Body of pancreas (tissue), 4 donors: ENCODE data around the gene UGGT1. TPM values are rescaled to one million over a fixed set of nuclear protein-coding genes. Genes with fewer than 3 reads are reported as not detected.
A peak's percentile ranks its signal among the peaks of the same experiment; 100 is the strongest.

Experiments
- ATAC-seq: fragments of 150-250 bp; one replicate; pipeline ENCODE4 v1.9.1; 2016
- DNase-seq, 4 donors: peaks; one replicate each; pipeline ENCODE4 v3.0.0-alpha.2; 2019
- H3K27ac ChIP-seq, 4 donors: fragments of 200-600 bp; sonication (generic); 1 replicate in 3 of 4; 2 replicates in 1 of 4; pipeline versions ENCODE4 v1.5.1 to v1.6.1; 2016 to 2019; ENCODE audit warnings: mild to moderate bottlenecking in 1 of 4, mixed read lengths in 1 of 4, moderate library complexity in 1 of 4
- H3K27me3 ChIP-seq, 2 donors: fragments of 200-600 bp; sonication (generic); one replicate each; pipeline ENCODE4 v1.6.0; 2016; ENCODE audit warnings: mild to moderate bottlenecking in 1 of 2
- H3K36me3 ChIP-seq, 2 donors: fragments of 200-600 bp; sonication (generic); replicated peaks in 1 of 2; 2 replicates each; pipeline ENCODE4 v1.5.1; 2016; ENCODE audit warnings: low read depth in 2 of 2; ENCODE audit not compliant: insufficient read depth in 1 of 2
- H3K4me1 ChIP-seq: fragments of 200-600 bp; sonication (generic); one replicate; pipeline ENCODE4 v1.6.0; 2016
- H3K4me3 ChIP-seq, 2 donors: fragments of 200-600 bp; sonication (generic); 1 replicate in 1 of 2; 2 replicates in 1 of 2; pipeline ENCODE4 v1.5.1; 2016 to 2019
- H3K9me3 ChIP-seq, 3 donors: fragments of 200-600 bp; sonication (generic); 1 replicate in 2 of 3; 2 replicates in 1 of 3; pipeline ENCODE4 v1.5.1; 2016
- POLR2A ChIP-seq, 3 donors: fragments of 450-650 bp; IDR thresholded peaks; one replicate each; pipeline ENCODE4 v1.6.1; 2016; ENCODE audit warnings: antibody characterized with exemption in 3 of 3, mild to moderate bottlenecking in 2 of 3
- WGBS, 2 donors: methylation state at CpG; one replicate each; pipeline ENCODE4 v1.1.5; 2017; 5-methylcytosine and 5-hydroxymethylcytosine counted together
- intact Hi-C: fragments of 100-400 bp; cut with DNase I; formaldehyde crosslinking; loops from one replicate; pipeline ENCODE4 v1.15.1; 2023
- total RNA-seq, 2 donors: library from RNA; depleted of rRNA; stranded (reverse); fragments of >200 nt; gene quantifications; one replicate each; pipeline ENCODE4 v1.1.0, GENCODE V29; 2016
- TF ChIP-seq, protein P1 (sequence below), 7 experiments: fragments of 450-650 bp in 4 of 7; fragments of 200-600 bp in 3 of 7; sonication (generic) in 3 of 7; IDR thresholded peaks; one replicate each; pipeline ENCODE4 v1.5.1; 2016 to 2019; ENCODE audit warnings: antibody characterized with exemption in 7 of 7

The UGGT1 gene, protein sequence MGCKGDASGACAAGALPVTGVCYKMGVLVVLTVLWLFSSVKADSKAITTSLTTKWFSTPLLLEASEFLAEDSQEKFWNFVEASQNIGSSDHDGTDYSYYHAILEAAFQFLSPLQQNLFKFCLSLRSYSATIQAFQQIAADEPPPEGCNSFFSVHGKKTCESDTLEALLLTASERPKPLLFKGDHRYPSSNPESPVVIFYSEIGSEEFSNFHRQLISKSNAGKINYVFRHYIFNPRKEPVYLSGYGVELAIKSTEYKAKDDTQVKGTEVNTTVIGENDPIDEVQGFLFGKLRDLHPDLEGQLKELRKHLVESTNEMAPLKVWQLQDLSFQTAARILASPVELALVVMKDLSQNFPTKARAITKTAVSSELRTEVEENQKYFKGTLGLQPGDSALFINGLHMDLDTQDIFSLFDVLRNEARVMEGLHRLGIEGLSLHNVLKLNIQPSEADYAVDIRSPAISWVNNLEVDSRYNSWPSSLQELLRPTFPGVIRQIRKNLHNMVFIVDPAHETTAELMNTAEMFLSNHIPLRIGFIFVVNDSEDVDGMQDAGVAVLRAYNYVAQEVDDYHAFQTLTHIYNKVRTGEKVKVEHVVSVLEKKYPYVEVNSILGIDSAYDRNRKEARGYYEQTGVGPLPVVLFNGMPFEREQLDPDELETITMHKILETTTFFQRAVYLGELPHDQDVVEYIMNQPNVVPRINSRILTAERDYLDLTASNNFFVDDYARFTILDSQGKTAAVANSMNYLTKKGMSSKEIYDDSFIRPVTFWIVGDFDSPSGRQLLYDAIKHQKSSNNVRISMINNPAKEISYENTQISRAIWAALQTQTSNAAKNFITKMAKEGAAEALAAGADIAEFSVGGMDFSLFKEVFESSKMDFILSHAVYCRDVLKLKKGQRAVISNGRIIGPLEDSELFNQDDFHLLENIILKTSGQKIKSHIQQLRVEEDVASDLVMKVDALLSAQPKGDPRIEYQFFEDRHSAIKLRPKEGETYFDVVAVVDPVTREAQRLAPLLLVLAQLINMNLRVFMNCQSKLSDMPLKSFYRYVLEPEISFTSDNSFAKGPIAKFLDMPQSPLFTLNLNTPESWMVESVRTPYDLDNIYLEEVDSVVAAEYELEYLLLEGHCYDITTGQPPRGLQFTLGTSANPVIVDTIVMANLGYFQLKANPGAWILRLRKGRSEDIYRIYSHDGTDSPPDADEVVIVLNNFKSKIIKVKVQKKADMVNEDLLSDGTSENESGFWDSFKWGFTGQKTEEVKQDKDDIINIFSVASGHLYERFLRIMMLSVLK (N-terminal part only)
- total RNA-seq = 10 to 100 TPM; 38.2 to 42.0 TPM

DNA sequence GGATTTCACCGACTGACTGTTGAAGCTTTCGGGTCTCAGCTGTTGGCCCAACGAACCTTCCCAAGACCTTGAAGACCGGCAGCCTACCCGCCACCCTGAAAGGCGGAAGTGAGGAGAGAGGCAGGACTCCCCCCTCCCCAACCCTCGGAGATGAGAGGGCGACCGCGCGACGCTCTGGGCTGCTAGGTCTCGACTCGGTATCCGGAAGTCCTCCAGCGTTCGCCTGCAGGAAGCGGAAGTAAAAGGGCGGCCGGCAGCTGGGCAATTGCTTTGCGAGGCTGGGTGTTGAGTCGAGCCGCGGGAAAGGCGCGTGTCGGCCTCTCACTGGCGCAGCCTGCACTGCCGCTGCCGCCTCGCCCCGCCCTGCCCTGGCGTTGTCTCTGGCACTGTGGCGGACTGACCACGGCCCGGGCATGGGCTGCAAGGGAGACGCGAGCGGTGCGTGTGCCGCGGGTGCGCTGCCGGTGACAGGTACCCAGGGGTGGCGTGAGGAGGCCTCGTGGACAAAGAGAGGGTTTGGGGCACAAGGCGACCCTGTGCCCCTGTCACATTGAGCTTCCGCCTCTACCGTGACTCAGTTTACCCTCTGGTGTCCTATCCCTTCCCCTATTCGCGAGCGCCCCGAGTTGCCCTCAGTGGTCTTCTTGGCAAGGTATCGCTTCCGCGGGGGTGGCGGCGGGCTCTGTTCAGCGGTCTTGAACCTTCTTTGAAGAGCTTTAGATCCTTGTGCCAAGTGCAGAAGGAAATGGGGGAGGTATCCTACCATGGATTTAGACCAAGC, at the start of gene UGGT1:
UGGT1 (plus strand) TSS at position 256 of the 781 bp plus-strand sequence; CDS start at position 414, 158 bp downstream.
- Histone ChIP-seq H3K9me3 (no peaks in the 10 kb centered on the region), H3K4me1 (peaks cover 23% of the 10 kb centered on the region), H3K27ac (peak within 1 kb of the TSS; percentile 68 to 92 (median 90)), H3K36me3 (no peaks in the 10 kb centered on the region), H3K4me3 (peak within 1 kb of the TSS; percentile 9 to 48), H3K27me3 (no peaks in the 10 kb centered on the region)
- peak; percentile 96 to 98 (median 97) for DNase-seq
- peak; percentile 98 for ATAC-seq
- WGBS, 2 donors = 0% methylated on average over 8 to 59 of the region's 59 CpGs
- intact Hi-C loops = no loop called here
- TF ChIP-seq, protein P1, sequence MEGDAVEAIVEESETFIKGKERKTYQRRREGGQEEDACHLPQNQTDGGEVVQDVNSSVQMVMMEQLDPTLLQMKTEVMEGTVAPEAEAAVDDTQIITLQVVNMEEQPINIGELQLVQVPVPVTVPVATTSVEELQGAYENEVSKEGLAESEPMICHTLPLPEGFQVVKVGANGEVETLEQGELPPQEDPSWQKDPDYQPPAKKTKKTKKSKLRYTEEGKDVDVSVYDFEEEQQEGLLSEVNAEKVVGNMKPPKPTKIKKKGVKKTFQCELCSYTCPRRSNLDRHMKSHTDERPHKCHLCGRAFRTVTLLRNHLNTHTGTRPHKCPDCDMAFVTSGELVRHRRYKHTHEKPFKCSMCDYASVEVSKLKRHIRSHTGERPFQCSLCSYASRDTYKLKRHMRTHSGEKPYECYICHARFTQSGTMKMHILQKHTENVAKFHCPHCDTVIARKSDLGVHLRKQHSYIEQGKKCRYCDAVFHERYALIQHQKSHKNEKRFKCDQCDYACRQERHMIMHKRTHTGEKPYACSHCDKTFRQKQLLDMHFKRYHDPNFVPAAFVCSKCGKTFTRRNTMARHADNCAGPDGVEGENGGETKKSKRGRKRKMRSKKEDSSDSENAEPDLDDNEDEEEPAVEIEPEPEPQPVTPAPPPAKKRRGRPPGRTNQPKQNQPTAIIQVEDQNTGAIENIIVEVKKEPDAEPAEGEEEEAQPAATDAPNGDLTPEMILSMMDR (IDR thresholded peaks at IDR 0.05) = peak in 1 of 7 experiments; percentile 4
- TF ChIP-seq POLR2A (IDR thresholded peaks at IDR 0.05) = peak; percentile 87 to 98 (median 96)

DNA sequence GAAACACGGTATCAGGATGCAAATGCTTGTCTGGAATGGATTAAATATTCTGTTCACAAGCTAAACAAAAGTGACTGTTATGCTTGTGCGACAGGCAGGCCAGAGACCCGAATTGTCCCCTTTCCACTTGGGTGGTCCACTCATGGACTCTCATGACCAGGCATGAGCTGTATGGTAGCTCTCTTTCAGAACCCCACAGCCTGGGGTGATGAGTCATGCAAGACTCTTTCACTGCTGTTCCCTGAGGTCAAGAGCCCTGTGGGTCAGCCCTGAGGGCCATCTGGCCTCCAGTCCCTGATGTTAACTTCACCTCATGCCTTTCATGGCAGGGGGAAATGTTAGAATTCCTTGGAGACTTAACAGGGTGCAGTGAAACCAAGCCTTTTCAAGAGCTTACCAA, 49.4 kb upstream of the UGGT1 start:
- Histone ChIP-seq H3K27me3 (no peaks in the 10 kb centered on the region), H3K4me1 (no peaks in the 10 kb centered on the region), H3K4me3 (no peak overlapping the region), H3K36me3 (no peaks in the 10 kb centered on the region), H3K9me3 (peaks cover 0 to 23% (median 0%) of the 10 kb centered on the region in 3 donors), H3K27ac (no peak overlapping the region)
- DNase-seq = no peak
- WGBS, 2 donors = 71 to 82% methylated on average over 3 of the region's 3 CpGs
- TF ChIP-seq POLR2A (IDR thresholded peaks at IDR 0.05) = no peak
- TF ChIP-seq, protein P1 (IDR thresholded peaks at IDR 0.05) = no peak
- intact Hi-C loops = no loop called here
- ATAC-seq = no peak

DNA sequence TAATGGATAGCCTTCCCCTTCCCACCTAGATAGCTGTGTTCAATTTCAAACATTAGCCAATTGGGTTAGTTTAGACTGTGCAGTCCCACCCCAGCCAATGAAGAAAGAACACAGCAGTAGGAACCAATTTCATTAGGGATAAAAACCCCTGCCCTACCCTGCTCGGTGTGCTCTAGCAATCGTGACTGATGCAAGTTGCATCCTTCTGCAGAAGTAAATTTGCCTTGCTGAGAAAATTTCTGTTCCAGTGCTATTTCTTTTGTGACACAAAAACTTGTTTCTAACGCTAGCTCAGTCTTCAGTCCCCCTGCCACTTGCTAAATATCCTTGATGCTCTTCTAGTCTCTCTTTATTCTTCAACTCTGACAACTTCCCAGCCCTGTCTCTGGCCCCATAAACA, 48.0 kb upstream of the UGGT1 start:
- Histone ChIP-seq H3K27me3 (no peaks in the 10 kb centered on the region), H3K4me3 (no peak overlapping the region), H3K9me3 (peaks cover 0 to 12% (median 0%) of the 10 kb centered on the region in 3 donors), H3K27ac (no peak overlapping the region), H3K4me1 (no peaks in the 10 kb centered on the region), H3K36me3 (no peaks in the 10 kb centered on the region)
- ATAC-seq (no peak), DNase-seq (no peak)
- TF ChIP-seq POLR2A (IDR thresholded peaks at IDR 0.05) = no peak
- TF ChIP-seq, protein P1 (IDR thresholded peaks at IDR 0.05) = no peak
- WGBS, 2 donors = 83 to 86% methylated on average over 3 of the region's 3 CpGs
- intact Hi-C loops = no loop called here

DNA sequence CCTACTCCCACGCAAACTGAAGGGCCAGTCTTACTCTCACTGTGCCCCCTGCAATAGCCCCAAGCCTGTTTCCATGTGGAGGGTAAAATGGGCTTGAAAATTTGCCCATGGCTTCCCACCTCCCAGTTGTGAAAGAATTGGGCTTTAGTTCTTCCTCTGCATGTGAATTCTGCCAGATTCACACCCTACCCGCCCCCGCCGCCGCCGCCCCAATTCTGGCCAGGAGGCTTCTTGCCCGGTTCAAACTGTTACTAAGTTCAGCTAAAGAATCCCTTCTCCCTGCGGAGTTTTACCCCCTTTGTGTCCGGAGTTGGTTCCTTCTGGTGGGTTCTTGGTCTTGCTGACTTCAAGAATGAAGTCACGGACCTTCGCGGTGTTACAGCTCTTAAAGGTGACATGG, 37.7 kb upstream of the UGGT1 start:
- no peak for ATAC-seq
- DNase-seq = no peak
- Histone ChIP-seq H3K36me3 (no peaks in the 10 kb centered on the region), H3K27me3 (no peaks in the 10 kb centered on the region), H3K27ac (no peak overlapping the region), H3K9me3 (no peaks in the 10 kb centered on the region), H3K4me3 (no peak overlapping the region), H3K4me1 (no peaks in the 10 kb centered on the region)
- no peak for TF ChIP-seq POLR2A (IDR thresholded peaks at IDR 0.05)
- TF ChIP-seq, protein P1 (IDR thresholded peaks at IDR 0.05) = no peak
- intact Hi-C loops = no loop called here
- WGBS, 2 donors = 90 to 92% methylated on average over 9 to 12 of the region's 12 CpGs
